ENCODE results near the gene STAG1.
A peak's percentile ranks its signal among the peaks of the same experiment; 100 is the strongest.
"Not testable (repeated sequence)": the region's sequence is repeated elsewhere in the genome, so short reads cannot be mapped to it uniquely, and the experiment has no call there.

STAG1 gene

GRCh38 chr3:136576279-136577009, 175.7 kb downstream of the STAG1 start:
- Histone ChIP-seq H3K36me3 (ENCODE audit: insufficient read depth, low read length) (no peaks in the 10 kb centered on the region), H2AFZ (ENCODE audit: low read length) (no peak overlapping the region), H3K79me2 (ENCODE audit: insufficient read depth, low read length) (peaks cover 3% of the 10 kb centered on the region; the same call in 1 of the 2 replicates), H3K27me3 (ENCODE audit: insufficient read depth, low read length, poor library complexity, severe bottlenecking) (no peaks in the 10 kb centered on the region), H3K9ac (ENCODE audit: low read depth, low read length, poor library complexity, severe bottlenecking) (no peak overlapping the region), H3K9me3 (ENCODE audit: insufficient read depth, low read depth, low read length) (no peaks in the 10 kb centered on the region), H4K20me1 (ENCODE audit: insufficient read depth, low read length, poor library complexity, severe bottlenecking) (no peaks in the 10 kb centered on the region), H3K9me2 (replicated peaks; ENCODE audit: low read depth, low read length) (no peaks in the 10 kb centered on the region), H3K4me3 (ENCODE audit: low read length, poor library complexity, severe bottlenecking) (no peak overlapping the region), H3K4me2 (ENCODE audit: low read depth, low read length, poor library complexity, severe bottlenecking) (no peak overlapping the region), H3F3A (ENCODE audit: low read depth) (no peaks in the 10 kb centered on the region), H3K4me1 (ENCODE audit: insufficient read depth, low read length, poor library complexity, severe bottlenecking) (peaks cover 5% of the 10 kb centered on the region)
- no peak for TF ChIP-seq EZH2phosphoT487 (IDR thresholded peaks at IDR 0.05; ENCODE audit: borderline replicate concordance)
- TF ChIP-seq, protein P1, sequence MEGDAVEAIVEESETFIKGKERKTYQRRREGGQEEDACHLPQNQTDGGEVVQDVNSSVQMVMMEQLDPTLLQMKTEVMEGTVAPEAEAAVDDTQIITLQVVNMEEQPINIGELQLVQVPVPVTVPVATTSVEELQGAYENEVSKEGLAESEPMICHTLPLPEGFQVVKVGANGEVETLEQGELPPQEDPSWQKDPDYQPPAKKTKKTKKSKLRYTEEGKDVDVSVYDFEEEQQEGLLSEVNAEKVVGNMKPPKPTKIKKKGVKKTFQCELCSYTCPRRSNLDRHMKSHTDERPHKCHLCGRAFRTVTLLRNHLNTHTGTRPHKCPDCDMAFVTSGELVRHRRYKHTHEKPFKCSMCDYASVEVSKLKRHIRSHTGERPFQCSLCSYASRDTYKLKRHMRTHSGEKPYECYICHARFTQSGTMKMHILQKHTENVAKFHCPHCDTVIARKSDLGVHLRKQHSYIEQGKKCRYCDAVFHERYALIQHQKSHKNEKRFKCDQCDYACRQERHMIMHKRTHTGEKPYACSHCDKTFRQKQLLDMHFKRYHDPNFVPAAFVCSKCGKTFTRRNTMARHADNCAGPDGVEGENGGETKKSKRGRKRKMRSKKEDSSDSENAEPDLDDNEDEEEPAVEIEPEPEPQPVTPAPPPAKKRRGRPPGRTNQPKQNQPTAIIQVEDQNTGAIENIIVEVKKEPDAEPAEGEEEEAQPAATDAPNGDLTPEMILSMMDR (conservative IDR thresholded peaks at IDR 0.05; ENCODE audit: low read length): no peak

GRCh38 chr3:136567599-136568188, 184.5 kb downstream of the STAG1 start:
- H3F3A ChIP-seq (ENCODE audit: low read depth): peaks cover 4% of the 10 kb centered on the region; the same call in 1 of the 2 replicates
- no peak overlapping the region for H3K9ac ChIP-seq (ENCODE audit: low read depth, low read length, poor library complexity, severe bottlenecking)
- H3K4me3 ChIP-seq (ENCODE audit: low read length, poor library complexity, severe bottlenecking): no peak overlapping the region
- H4K20me1 ChIP-seq (ENCODE audit: insufficient read depth, low read length, poor library complexity, severe bottlenecking): no peaks in the 10 kb centered on the region
- H3K4me2 ChIP-seq (ENCODE audit: low read depth, low read length, poor library complexity, severe bottlenecking): peak overlapping the region; percentile 3
- peaks cover 15% of the 10 kb centered on the region; the same call in 1 of the 2 replicates for H3K79me2 ChIP-seq (ENCODE audit: insufficient read depth, low read length)
- no peaks in the 10 kb centered on the region for H3K9me2 ChIP-seq (replicated peaks; ENCODE audit: low read depth, low read length)
- H3K4me1 ChIP-seq (ENCODE audit: insufficient read depth, low read length, poor library complexity, severe bottlenecking): peaks cover 17% of the 10 kb centered on the region
- no peaks in the 10 kb centered on the region for H3K9me3 ChIP-seq (ENCODE audit: insufficient read depth, low read depth, low read length)
- no peaks in the 10 kb centered on the region for H3K27me3 ChIP-seq (ENCODE audit: insufficient read depth, low read length, poor library complexity, severe bottlenecking)
- TF ChIP-seq, protein P1 (conservative IDR thresholded peaks at IDR 0.05; ENCODE audit: low read length): no peak
- no peak for TF ChIP-seq EZH2phosphoT487 (IDR thresholded peaks at IDR 0.05; ENCODE audit: borderline replicate concordance)
- H3K36me3 ChIP-seq (ENCODE audit: insufficient read depth, low read length): peaks cover 40% of the 10 kb centered on the region
- H2AFZ ChIP-seq (ENCODE audit: low read length): no peak overlapping the region

DNA sequence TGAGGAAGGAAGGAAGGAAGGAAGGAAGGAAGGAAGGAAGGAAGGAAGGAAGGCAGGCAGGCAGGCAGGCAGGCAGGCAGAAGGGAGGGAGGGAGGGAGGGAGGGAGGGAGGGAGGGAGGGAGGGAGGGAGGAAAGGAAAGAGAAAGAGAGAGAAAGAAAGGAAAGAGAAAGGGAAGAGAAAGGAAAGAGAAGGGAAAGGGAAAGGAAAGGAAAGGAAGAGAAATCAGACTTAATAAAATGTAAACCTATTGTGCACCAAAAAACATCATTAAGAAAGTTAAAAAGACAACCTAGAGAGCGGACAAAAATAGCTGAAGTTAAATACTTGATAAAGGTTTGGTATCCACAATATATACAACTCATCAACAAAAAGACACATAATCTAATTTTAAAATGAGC, 187.2 kb downstream of the STAG1 start:
- H4K20me1 ChIP-seq (ENCODE audit: insufficient read depth, low read length, poor library complexity, severe bottlenecking); H3K4me2 ChIP-seq (ENCODE audit: low read depth, low read length, poor library complexity, severe bottlenecking); H3K27me3 ChIP-seq (ENCODE audit: insufficient read depth, low read length, poor library complexity, severe bottlenecking); H3K79me2 ChIP-seq (ENCODE audit: insufficient read depth, low read length); H2AFZ ChIP-seq (ENCODE audit: low read length); H3K9me2 ChIP-seq (replicated peaks; ENCODE audit: low read depth, low read length); H3F3A ChIP-seq (ENCODE audit: low read depth); H3K9me3 ChIP-seq (ENCODE audit: insufficient read depth, low read depth, low read length); H3K9ac ChIP-seq (ENCODE audit: low read depth, low read length, poor library complexity, severe bottlenecking); H3K4me3 ChIP-seq (ENCODE audit: low read length, poor library complexity, severe bottlenecking): not testable (repeated sequence)
- peaks cover 16% of the 10 kb centered on the region for H3K4me1 ChIP-seq (ENCODE audit: insufficient read depth, low read length, poor library complexity, severe bottlenecking)
- peaks cover 43% of the 10 kb centered on the region for H3K36me3 ChIP-seq (ENCODE audit: insufficient read depth, low read length)

All from Loucy (cell line).